ENCODE data around the gene DDX59. TPM values are rescaled to one million over a fixed set of nuclear protein-coding genes. Genes with fewer than 3 reads are reported as not detected.

DDX59 gene
- total and polyA plus RNA-seq, 2 donors = 18.5 to 34.8 TPM

- no peak overlapping the region for H3K27ac ChIP-seq (ENCODE audit: low read depth)
These were observed 14.3 kb upstream of the DDX59 start for GRCh38 chr1:200684015-200684414.

DNA sequence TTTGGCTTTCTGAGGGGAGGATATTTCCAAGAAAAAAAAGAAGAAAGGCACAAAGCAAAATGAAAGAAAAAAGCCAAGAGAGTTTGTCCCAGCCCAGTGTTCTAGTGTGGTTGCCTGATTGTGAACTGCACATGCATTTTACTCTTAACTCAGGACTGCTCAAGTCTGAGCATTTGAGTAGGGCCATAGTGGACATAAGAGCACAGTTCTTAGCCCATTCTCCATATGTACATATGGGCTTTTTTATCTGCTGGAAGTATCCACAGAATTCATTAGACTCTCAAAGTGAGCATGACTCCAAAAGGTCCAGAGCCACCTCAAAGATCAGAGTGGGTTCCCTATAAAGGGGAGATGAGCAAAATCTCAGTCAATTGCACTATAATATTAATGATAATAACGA lies 13.6 kb upstream of the DDX59 start:
- H3K4me1 ChIP-seq (ENCODE audit: insufficient read depth) = no peaks in the 10 kb centered on the region
- DNase-seq (ENCODE audit: extremely low spot score) = no peak
- WGBS = 50% methylated on average over 1 of the region's 1 CpG
- H3K36me3 ChIP-seq (ENCODE audit: insufficient read depth) = no peaks in the 10 kb centered on the region
- no peak overlapping the region for H3K4me3 ChIP-seq (ENCODE audit: low read depth, low read length)
- H3K27ac ChIP-seq (ENCODE audit: low read depth) = no peak overlapping the region

More at GRCh38 chr1:200684015-200684414, 14.3 kb upstream of the DDX59 start:
- 77% methylated on average over 4 of the region's 4 CpGs for WGBS
- H3K36me3 ChIP-seq (ENCODE audit: insufficient read depth) = no peaks in the 10 kb centered on the region
- DNase-seq (ENCODE audit: extremely low spot score) = no peak
- no peak overlapping the region for H3K4me3 ChIP-seq (ENCODE audit: low read depth, low read length)
- no peaks in the 10 kb centered on the region for H3K4me1 ChIP-seq (ENCODE audit: insufficient read depth)

DNA sequence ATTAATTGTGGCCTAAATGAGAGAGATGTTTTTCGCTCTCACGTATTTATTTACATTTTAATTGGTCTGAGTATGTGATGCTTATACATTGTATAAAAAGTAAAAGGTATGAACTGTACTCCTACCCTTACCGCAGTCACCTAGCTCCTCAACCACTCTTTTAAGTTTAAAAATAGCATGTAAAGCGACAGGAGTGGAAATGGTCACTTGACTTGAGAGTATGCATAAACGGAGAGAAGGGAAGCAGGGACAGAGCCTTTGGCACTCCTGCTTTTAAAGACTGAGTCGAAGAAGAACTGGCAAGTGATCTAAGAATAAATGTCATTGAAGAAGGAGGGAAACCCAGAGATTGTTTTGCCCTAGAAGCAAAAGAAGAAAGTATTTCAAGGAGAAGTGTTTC lies 11.5 kb upstream of the DDX59 start:
- H3K4me3 ChIP-seq (ENCODE audit: low read depth, low read length) = no peak overlapping the region
- no peaks in the 10 kb centered on the region for H3K36me3 ChIP-seq (ENCODE audit: insufficient read depth)
- 81% methylated on average over 6 of the region's 6 CpGs for WGBS
- H3K4me1 ChIP-seq (ENCODE audit: insufficient read depth) = no peaks in the 10 kb centered on the region
- H3K27ac ChIP-seq (ENCODE audit: low read depth) = no peak overlapping the region
- DNase-seq (ENCODE audit: extremely low spot score) = no peak

DNA sequence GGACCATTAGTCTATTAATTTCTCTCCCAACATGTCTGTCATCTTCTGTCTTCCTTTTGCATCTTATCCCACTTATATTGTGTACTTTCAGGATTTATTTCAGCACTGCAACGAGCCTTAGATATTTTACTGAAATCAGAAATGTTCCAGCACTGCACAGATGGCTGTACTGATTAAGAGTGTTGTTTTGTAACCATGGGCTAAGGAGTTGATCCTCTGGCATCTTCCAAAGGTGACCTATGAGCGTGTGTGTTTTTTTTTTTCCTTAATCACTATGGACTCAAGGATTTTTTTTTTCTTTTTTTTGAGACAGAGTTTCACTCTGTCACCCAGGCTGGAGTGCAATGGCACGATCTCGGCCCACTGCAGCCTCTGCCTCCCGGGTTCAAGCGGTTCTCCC lies 7.1 kb upstream of the DDX59 start:
- Histone ChIP-seq H3K36me3 (ENCODE audit: insufficient read depth) (no peaks in the 10 kb centered on the region), H3K4me1 (ENCODE audit: insufficient read depth) (no peaks in the 10 kb centered on the region), H3K27ac (ENCODE audit: low read depth) (no peak overlapping the region), H3K4me3 (ENCODE audit: low read depth, low read length) (no peak overlapping the region)
- no peak for DNase-seq (ENCODE audit: extremely low spot score)
- 73% methylated on average over 6 of the region's 6 CpGs for WGBS

DNA sequence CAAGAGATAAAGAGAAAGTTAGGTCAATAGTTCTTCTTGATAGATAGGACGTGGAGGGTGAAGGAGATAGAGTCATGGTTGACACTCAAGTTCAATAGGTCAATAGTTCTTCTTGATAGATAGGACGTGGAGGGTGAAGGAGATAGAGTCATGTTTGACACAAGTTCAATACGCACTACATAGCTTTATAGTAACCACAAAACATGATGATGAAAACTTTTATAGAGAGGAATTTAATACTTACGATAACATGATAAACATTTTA lies 5.8 kb upstream of the DDX59 start:
- no peak overlapping the region for H3K27ac ChIP-seq (ENCODE audit: low read depth)
- WGBS = 79% methylated on average over 4 of the region's 4 CpGs
- H3K36me3 ChIP-seq (ENCODE audit: insufficient read depth) = no peaks in the 10 kb centered on the region
- no peaks in the 10 kb centered on the region for H3K4me1 ChIP-seq (ENCODE audit: insufficient read depth)
- DNase-seq (ENCODE audit: extremely low spot score) = no peak
- H3K4me3 ChIP-seq (ENCODE audit: low read depth, low read length) = no peak overlapping the region

DNA sequence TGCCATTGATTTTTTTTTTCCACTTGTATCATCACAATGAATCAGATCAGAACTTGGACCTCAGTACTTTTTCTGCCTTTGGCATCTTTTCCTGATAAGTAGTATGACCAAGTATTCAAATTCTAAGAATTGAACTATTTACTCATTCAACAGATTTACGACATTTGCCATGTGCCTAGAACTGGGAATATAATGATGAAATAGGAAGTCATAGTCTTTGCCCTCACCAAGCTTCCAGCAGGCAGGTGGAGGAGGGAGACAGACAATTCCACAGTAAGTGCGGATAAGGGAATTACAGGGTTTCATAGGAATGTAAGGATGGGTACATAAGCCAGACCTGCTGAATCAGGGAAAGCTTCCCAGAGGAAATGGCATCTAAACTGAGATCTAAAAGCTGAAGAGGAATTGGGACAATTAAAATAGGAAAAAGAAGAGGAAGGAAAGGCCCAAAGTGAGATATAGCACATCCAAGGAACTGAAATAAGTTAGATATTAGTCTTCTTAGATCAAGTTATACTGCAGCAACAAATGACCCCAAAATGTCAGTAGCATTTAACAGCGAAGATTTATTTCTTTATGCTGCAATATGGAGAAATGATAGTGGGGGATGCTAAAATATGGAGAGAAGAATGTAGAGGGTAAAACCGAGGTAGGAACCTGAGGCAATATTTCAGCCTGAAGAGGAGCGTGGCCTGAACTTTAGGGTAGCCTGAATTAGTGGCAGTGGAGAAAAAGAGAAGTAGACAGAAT lies 5.3 kb upstream of the DDX59 start:
- no peak for DNase-seq (ENCODE audit: extremely low spot score)
- Histone ChIP-seq H3K4me3 (ENCODE audit: low read depth, low read length) (no peak overlapping the region), H3K36me3 (ENCODE audit: insufficient read depth) (no peaks in the 10 kb centered on the region), H3K27ac (ENCODE audit: low read depth) (no peak overlapping the region), H3K4me1 (ENCODE audit: insufficient read depth) (no peaks in the 10 kb centered on the region)
- WGBS = 91% methylated on average over 5 of the region's 5 CpGs

DNA sequence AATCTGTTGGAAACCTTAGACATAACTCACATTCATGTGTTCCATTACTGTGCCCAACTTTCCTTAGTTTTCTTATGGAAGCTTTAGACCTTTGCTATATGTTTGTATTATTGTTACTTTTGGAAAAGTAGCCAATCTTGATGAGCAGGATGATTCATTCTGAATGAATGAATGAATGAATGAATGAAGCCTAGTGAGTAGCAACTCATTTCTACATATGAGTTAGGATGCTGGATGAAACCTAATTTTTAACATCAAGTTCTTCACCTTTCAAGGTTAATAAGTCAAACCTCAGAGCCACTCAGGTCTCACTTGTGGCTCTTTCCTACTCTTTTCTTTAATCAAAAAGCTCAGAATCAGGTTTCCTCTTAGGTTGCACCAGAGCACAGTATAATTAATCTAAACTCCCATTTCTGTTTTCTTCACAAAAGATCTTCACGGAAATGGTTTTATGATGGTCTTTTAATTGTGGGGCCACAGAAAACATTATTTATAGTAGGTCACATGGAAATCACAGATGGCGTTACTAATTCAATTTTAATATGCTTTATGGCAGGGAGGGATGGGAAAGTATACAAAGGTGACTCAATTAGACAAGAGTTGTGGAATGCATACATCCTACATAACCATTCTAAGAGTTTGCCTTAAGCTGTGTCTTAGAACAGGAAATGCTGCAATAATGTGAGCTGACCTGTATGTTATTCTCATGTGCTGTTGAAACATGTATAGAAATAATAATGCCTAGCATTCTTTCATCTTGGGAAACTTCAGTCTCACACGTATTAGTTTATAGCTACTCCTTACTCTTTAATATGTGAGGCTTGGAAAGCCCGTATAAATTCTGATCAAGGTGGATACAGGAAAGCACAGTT lies 4.5 kb upstream of the DDX59 start:
- no peaks in the 10 kb centered on the region for H3K4me1 ChIP-seq (ENCODE audit: insufficient read depth)
- H3K36me3 ChIP-seq (ENCODE audit: insufficient read depth) = no peaks in the 10 kb centered on the region
- no peak overlapping the region for H3K27ac ChIP-seq (ENCODE audit: low read depth)
- H3K4me3 ChIP-seq (ENCODE audit: low read depth, low read length) = no peak overlapping the region
- WGBS = 77% methylated on average over 4 of the region's 4 CpGs
- peak; percentile 28 for DNase-seq (ENCODE audit: extremely low spot score)

DNA sequence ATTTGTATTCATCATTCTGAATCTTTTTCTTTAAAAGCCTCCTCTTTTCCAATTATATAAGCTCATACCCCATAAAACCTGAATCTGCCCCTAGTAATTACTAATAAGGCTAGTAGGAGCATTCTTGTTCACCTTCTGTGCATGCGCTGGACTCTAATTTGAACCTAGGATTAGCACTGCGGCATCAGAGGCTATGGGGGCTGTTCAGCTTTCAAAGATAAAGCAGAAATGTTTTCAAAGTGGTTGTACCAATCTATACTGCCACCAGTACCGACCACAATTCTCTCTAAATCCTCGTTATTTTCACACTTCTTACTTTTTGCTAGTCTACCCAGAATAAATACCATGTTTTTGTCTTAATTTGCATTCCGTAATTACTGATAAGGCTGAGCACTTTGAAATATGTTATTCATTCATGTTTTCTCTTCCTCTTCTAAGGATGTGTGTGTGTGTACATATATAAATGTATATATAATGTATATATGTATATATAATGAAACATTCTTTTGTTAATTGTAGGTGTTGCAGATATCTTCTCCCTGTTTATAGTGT lies 1.6 kb upstream of the DDX59 start:
- Histone ChIP-seq H3K4me1 (ENCODE audit: insufficient read depth) (no peaks in the 10 kb centered on the region), H3K36me3 (ENCODE audit: insufficient read depth) (no peaks in the 10 kb centered on the region), H3K4me3 (ENCODE audit: low read depth, low read length) (no peak overlapping the region), H3K27ac (ENCODE audit: low read depth) (no peak overlapping the region)
- WGBS = 90% methylated on average over 5 of the region's 5 CpGs
- no peak for DNase-seq (ENCODE audit: extremely low spot score)

DNA sequence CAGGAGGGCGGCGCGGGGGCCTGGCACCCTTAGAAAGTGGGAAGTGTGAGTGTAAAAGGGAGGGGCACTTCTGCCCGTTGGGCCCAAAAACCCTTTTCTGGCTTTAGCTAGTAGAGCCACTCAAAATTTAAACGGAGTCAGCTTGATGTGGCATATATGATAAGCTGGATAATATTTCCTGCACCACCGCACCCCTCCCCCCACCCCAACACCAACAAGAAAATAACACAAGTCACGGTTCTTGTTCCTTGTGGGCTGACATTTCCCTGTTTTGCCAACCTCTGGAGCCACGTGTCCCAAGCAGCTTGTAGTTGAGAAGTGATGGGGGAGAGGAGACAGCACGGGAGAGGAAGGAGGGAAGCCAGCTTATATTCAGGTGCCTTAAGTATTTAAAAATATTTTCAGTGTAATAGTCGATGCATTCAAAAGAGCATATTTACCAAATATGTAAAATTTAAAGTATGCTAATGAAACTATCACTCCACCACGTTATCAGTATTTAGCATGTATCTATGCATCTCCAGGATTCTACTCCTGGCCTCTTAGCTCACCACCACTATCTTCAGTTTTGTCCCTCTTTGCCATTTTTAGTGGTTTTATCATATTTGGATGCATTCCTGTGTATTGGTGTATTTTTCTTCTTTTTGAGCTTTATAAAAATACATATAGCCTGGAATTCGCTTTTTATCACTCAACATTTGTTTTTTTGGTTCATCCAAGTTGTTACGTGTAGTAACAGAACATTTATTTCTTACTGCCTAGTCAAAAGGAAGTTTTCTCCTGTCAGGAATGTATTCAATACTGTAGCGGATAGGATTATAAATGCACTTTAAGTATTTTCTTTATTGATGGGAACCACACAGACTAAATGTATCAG lies 773 bp upstream of the DDX59 start:
- Histone ChIP-seq H3K4me3 (ENCODE audit: low read depth, low read length) (peak overlapping the region; percentile 90), H3K36me3 (ENCODE audit: insufficient read depth) (no peaks in the 10 kb centered on the region), H3K4me1 (ENCODE audit: insufficient read depth) (no peaks in the 10 kb centered on the region), H3K27ac (ENCODE audit: low read depth) (peak overlapping the region; percentile 87)
- 11% methylated on average over 14 of the region's 14 CpGs for WGBS
- peak; percentile 57 for DNase-seq (ENCODE audit: extremely low spot score)

GRCh38 chr1:200668514-200669313 lies 993 bp downstream of the DDX59 start:
- peaks cover 2% of the 10 kb centered on the region for H3K4me1 ChIP-seq (ENCODE audit: insufficient read depth)
- H3K4me3 ChIP-seq (ENCODE audit: low read depth, low read length) = peak overlapping the region; percentile 90
- no peak overlapping the region for H3K27ac ChIP-seq (ENCODE audit: low read depth)
- 27% methylated on average over 7 of the region's 7 CpGs for WGBS
- DNase-seq (ENCODE audit: extremely low spot score) = no peak
- H3K36me3 ChIP-seq (ENCODE audit: insufficient read depth) = no peaks in the 10 kb centered on the region

- Histone ChIP-seq H3K36me3 (ENCODE audit: insufficient read depth) (peaks cover 5% of the 10 kb centered on the region), H3K4me3 (ENCODE audit: low read depth, low read length) (no peak overlapping the region), H3K4me1 (ENCODE audit: insufficient read depth) (peaks cover 2% of the 10 kb centered on the region), H3K27ac (ENCODE audit: low read depth) (no peak overlapping the region)
- no peak for DNase-seq (ENCODE audit: extremely low spot score)
- WGBS = 64% methylated on average over 8 of the region's 8 CpGs
These were observed 3.4 kb downstream of the DDX59 start for GRCh38 chr1:200666309-200666708.

DNA sequence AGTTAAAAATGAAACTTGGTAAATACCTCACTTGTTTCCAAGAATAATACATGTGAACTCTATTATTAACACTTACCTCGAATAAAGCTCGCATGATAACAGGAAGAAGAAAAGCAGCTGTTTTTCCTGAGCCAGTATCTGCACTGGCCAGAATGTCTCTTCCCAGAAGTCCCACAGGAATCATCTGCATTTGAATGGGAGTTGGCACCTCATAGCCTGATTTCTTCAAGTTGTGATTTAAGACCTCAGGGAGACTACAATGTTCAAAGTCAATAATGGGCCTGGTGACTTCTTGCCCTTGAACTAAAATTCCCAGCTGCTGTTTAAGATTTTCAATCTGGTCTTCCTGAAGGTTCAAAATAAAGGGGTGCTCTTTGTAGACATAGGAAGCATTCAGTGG lies 3.8 kb downstream of the DDX59 start:
- Histone ChIP-seq H3K27ac (ENCODE audit: low read depth) (no peak overlapping the region), H3K4me3 (ENCODE audit: low read depth, low read length) (no peak overlapping the region), H3K36me3 (ENCODE audit: insufficient read depth) (peaks cover 5% of the 10 kb centered on the region), H3K4me1 (ENCODE audit: insufficient read depth) (peaks cover 2% of the 10 kb centered on the region)
- 24% methylated on average over 2 of the region's 2 CpGs for WGBS
- DNase-seq (ENCODE audit: extremely low spot score) = no peak

GRCh38 chr1:200660719-200661118 lies 9.0 kb downstream of the DDX59 start:
- Histone ChIP-seq H3K36me3 (ENCODE audit: insufficient read depth) (peaks cover 8% of the 10 kb centered on the region), H3K4me1 (ENCODE audit: insufficient read depth) (peaks cover 2% of the 10 kb centered on the region), H3K27ac (ENCODE audit: low read depth) (no peak overlapping the region), H3K4me3 (ENCODE audit: low read depth, low read length) (no peak overlapping the region)
- no peak for DNase-seq (ENCODE audit: extremely low spot score)
- WGBS = 64% methylated on average over 6 of the region's 6 CpGs

All from urinary bladder (tissue), 4 donors.